DMS153 treated with DMSO at 0.1 percent for 48 hours (cell line): Measurements from ENCODE around the gene MRPS14.
"Not testable (repeated sequence)": the region's sequence is repeated elsewhere in the genome, so short reads cannot be mapped to it uniquely, and the experiment has no call there.

Source experiments
- DNase-seq: peaks from one replicate; lab custom pipeline; 2025; ENCODE audit not compliant: unreplicated experiment; lab: John Stamatoyannopoulos, UW

The MRPS14 gene

DNA sequence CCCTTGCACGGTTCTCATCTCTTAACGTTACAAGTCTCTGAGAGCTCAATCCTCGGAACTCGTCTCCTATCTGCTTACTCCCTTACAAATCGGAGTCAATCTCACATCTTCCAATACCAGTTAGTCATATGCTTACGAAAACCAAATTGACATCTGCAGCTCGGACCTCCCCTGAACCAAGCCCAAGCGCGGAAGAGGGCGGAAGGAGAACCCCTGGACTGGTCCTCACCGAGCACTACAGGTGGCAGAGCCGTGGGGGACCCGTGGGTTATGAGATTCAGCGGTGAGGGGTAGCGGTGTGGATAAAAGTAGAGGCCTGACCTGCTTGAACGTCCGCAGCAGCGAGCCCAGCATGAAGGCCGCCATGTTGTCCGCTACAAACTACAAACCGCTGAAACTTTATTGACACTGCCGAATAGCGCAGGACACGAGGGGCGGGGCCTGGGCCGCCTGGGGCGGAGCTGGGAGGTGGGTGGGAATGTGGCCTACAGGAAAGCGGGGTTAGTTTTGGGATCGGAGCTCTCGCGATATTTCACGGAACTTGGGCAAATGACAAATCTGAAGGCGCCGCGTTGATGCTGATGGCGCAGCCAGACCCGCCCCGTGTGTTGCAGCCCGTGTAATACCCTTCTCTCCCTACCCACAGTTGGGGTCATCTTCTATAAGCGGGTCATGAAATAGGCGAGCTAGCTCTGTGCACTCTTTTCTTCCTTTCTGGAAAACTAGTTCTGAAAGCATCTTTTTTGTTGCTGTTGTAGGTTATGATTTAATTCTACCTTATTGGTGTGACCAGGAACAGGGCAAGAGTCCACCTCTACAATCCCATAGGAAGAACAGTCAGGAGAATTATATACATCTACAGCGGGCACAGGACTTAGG is at the start of gene MRPS14:
TSS of gene MRPS14 (minus strand) at position 383 of the 879 bp plus-strand sequence. CDS start at position 366, 17 bp downstream.
- peak; percentile 99 for DNase-seq

- DNase-seq = no peak
Observed at GRCh38 chr1:175072099-175072951, 49.1 kb upstream of the MRPS14 start.

DNA sequence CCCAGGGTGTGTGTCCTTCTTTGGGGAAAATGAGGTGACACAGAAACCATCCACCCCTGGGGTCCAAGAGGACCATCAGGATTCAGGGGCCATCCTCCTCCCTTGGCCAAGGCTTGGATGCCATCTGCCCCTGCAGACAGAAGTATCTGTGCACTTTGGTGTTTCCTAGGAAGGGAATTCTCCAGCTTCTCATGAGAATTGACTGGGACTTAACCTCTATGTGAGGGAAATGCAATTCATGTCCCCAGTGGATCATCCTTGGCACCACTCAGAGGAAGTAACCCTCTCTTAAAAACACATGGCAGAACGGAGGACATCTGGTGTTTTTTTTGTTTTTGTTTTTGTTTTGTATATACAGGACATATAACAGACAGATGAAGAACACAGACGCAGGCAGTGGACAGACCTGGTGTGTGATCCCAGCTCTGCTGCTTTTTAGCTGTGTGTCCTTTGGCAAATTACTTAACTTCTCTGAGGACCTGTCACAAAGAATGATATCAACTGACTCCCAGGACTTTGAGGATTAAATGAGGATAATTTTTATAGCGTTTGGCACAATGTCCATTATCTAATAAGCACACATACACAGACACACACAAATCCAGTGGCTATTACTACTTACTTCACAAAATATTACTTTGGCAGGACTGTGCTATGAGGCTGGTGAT is 48.2 kb upstream of the MRPS14 start:
- no peak for DNase-seq

- DNase-seq = no peak
Observed at GRCh38 chr1:175070818-175071217, 47.6 kb upstream of the MRPS14 start.

- DNase-seq = no peak
Observed at GRCh38 chr1:175067362-175068106, 44.3 kb upstream of the MRPS14 start, which contains the start of gene TNN. TSS of gene TNN (plus strand) at chr1:175067833. CDS start at chr1:175077419, 9,586 bp downstream.

- no peak for DNase-seq
Observed at GRCh38 chr1:175062858-175063257, 39.6 kb upstream of the MRPS14 start.

DNA sequence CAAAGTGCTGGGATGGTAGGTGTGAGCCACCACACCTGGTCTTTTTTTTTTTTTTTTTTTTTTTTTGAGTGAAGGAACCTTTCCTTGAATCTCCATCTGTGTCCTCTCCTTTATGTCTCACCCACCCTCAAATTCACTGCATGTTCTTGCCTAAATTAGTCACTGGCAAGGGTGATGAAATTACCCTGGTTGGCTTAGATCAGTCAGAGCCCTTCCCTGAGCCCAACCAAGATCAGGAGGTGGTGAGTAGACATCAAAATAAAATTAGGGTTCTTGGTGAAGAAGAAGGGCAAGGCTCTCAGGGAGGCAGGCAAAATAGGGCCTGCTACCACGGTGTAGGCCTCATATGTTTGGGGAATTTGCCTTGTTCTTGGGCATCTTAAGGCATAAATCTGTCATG is 39.1 kb upstream of the MRPS14 start:
- DNase-seq = no peak

- DNase-seq = no peak
Observed at GRCh38 chr1:175054736-175055135, 31.5 kb upstream of the MRPS14 start.

DNA sequence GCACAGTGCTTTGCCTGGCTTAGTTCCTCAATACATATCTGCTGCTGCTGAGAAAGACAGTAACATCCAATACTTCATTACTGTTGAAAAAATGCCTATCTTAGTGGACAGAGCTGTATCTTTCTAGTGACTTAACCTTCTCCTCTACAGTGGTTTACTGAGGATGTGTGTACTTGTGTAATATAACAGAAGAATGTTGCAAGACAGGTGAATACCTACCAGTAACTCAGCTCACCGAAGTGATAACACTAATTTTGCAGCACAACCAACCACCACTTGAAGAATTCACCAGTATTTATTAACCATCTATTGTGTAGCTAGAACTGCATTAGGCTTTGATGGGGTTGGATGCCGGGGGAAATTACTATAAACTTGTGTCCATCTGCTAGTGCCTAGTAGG is 27.8 kb upstream of the MRPS14 start:
- DNase-seq = no peak

DNA sequence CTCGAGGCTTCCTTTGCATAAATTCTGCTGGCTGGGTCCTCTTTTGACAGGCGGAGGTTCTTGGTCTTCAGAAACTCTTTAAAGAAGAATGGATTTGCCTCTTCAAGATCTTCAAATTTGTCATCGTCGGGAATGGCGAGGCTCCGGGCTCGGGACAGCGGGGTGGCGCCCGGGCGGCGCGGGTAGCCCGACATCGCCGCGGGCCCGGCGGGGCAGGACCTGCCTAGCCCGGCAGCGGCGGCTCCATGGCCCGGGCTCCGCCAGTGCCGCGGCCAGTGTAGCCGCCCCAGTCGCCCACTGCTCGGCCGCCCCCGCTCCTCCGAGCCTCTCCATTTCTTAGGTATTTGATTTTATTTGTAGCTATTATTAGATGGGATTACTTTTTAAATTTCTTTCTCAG is 22.3 kb upstream of the MRPS14 start:
- no peak for DNase-seq

- DNase-seq = no peak
Observed at GRCh38 chr1:175045097-175045496, 21.9 kb upstream of the MRPS14 start.

- not testable (repeated sequence) for DNase-seq
Observed at GRCh38 chr1:175044591-175044990, 21.4 kb upstream of the MRPS14 start.

DNA sequence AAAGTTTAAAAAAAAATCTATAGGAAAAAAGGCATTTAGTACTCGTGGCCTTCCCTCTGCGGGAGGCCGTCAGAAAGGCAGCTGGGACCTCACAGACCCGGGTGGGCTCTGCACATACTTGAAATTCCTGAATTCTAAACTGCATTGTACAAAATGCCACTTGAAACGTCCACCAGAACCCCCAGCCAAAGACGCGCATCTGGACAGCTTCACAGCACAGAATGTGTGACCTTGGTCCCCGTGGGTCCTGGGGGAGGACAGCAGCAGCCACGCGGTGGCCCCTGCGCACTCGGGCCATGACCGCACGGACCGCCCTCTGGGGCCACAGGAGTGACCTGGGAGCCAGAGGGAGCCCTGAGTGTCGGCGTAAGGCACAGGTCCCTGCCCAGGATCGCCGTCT is 20.6 kb upstream of the MRPS14 start:
- DNase-seq = no peak

- no peak for DNase-seq
Observed at GRCh38 chr1:175042650-175043049, 19.4 kb upstream of the MRPS14 start.

DNA sequence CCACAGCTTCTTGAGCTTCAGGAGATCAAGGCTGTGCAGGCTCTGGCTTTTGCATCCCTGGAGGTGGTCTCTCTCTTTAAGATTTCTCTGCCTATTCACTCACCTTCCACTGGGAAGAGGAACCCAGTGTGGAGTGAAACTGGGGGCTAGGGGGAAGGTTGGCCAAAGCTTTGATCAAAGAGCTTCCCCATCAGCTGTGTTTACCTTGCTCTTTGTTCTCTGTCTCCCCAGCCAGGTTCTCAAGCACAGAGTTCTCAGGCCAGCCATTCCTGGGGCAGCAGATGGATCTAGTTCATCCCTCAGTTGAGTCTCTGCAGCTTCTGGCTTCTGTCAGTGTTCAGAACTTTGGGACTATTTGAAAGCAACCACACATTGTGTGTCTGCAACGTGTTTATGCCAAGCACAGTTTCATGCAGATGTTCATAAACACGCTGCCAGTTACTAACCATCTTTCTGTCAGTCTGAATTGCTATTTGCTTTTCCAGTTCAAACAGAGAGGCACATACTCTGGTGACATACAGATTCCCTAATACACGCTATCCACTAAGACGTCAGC is 17.2 kb upstream of the MRPS14 start:
- no peak for DNase-seq

DNA sequence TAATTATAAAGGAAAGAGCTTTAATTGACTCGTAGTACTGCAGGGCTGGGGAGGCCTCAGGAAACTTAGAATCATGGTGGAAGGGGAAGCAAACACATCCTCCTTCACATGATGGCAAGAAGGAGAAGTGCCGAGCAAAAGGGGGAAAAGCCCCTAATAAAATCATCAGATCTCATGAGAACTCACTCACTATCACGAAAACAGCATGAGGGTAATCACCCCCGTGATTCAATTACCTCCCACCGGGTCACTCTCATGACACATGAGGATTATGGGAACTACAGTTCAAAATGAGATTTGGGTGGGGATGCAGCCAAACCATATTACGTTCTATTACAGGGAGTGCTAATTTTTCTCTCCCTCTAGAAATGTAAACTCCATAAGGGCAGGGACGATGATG is 14.2 kb upstream of the MRPS14 start:
- no peak for DNase-seq

DNA sequence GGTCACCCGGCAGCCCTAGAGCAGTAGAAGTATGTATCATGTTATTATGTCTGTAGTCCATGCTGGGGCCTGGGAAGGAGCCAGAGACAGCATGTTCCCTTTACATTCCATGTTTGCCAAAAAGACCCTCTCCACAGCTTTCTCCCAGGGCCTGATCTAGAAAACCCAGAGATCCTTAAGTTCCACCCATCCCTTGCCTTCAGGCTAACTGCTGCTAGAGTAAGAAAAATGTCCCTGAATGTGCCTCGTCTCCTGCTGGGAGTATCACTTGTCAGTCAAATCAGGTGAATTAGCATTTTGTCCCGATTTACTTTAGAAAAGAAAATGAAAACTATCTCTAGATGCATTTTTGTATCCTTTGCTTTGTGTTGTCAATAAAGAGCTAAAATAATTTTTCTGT is 13.3 kb upstream of the MRPS14 start:
- no peak for DNase-seq

DNA sequence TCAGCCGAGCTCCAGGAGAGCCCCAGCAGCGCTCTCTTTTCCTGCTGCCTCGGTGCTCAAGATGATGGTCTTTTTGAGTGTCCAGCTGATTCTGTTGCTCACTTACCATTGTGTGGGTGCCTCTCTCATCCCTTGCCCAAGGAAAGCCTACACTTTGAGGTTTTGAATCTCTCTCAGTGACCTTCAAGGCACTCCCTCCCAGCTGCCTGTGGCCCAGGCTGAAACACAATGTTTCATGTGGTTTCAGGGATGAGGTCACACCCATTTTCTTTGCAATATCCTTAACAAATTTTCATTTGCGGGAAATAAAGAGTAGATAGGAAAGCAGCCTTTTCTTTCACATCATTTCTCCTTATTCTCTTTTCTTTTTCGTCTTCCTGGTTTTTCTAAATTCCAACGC is 12.6 kb upstream of the MRPS14 start:
- DNase-seq = no peak

DNA sequence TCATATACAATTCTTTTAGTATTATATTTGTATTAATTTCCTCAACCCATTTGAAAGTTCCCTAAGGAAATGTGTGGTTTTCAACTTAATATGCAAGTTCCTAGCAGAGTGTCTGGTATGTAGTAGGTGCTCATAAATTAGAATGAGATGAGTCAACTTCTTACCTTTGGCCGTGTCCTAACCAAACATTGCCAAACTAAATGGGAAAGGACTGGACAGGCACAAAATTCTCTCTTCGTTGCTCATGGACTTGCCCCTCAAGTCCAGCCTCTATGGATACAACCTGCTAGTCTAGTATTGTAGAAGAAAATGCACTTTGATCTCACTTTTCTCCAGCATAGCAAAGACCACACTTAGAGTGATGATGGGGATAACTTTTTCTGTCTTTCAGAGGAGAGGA is 11.6 kb upstream of the MRPS14 start:
- no peak for DNase-seq

- no peak for DNase-seq
Observed at GRCh38 chr1:175033953-175034352, 10.7 kb upstream of the MRPS14 start.
